K562 (cell line): ENCODE measurements around the gene ACTN3.

Source experiments
- HLTF ChIP-seq: fragments of 450-650 bp; IDR thresholded peaks from 2 replicates; pipeline ENCODE4 v1.6.1; 2016
- TF ChIP-seq, protein P1 (sequence below), 2 experiments: fragments of 450-650 bp in 1 of 2; sonication (generic) in 1 of 2; formaldehyde crosslinking in 1 of 2; IDR thresholded peaks in 1 of 2; conservative IDR thresholded peaks in 1 of 2; 2 replicates each; pipeline versions ENCODE4 v1.6.1 to v1.8.1; 2016 to 2023; ENCODE audit warnings: mild to moderate bottlenecking in 2 of 2, moderate library complexity in 2 of 2, inconsistent platforms in 1 of 2, missing genetic modification reagents in 1 of 2

DNA sequence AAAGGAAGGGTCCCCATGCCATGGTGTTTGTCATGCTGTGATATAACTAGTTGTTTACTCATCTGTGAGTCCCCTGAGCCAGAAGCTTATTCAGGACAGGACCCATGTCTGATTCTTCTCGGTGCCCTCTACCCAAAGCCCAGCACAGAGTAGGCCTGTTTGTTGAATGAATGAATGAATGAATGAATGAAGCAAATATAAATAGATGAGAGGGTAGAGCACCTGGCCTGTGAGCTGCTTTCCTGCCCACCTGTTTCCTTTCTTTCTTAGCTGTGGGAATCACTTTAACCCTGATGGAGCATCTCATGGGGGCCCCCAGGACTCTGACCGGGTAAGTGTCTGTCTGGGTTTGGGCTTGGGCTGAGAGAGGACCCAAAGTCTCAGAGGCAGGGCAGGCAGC, 53.5 kb downstream of the ACTN3 start:
- TF ChIP-seq, protein P1, sequence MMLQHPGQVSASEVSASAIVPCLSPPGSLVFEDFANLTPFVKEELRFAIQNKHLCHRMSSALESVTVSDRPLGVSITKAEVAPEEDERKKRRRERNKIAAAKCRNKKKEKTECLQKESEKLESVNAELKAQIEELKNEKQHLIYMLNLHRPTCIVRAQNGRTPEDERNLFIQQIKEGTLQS (IDR thresholded peaks at IDR 0.05), result no peak
- TF ChIP-seq, protein P1 (CRISPR knock-in tag; conservative IDR thresholded peaks at IDR 0.05), result no peak
- no peak for TF ChIP-seq HLTF
